Spleen (tissue), 11 donors: ENCODE results near the gene CD79A. TPM values are rescaled to one million over a fixed set of nuclear protein-coding genes. Genes with fewer than 3 reads are reported as not detected.
A peak's percentile ranks its signal among the peaks of the same experiment; 100 is the strongest.

Experiments
- DNase-seq: peaks from one replicate; pipeline ENCODE4 v3.0.0-alpha.2; 2020
- H3K27ac ChIP-seq, 8 donors: fragments of 200-600 bp; sonication (generic) in 7 of 8; 1 replicate in 4 of 8; 2 replicates in 4 of 8; pipeline versions ENCODE4 v1.5.0 to v1.8.0; 2016 to 2021; ENCODE audit warnings: inconsistent platforms in 4 of 8, mild to moderate bottlenecking in 4 of 8, moderate library complexity in 1 of 8
- H3K27me3 ChIP-seq, 7 donors: fragments of 200-600 bp; sonication (generic) in 6 of 7; replicated peaks in 1 of 7; 1 replicate in 4 of 7; 2 replicates in 3 of 7; pipeline versions ENCODE4 v1.5.0 to v1.8.0; 2016 to 2021; ENCODE audit warnings: inconsistent platforms in 3 of 7, mild to moderate bottlenecking in 1 of 7
- H3K36me3 ChIP-seq, 6 donors: fragments of 200-600 bp; sonication (generic) in 5 of 6; 1 replicate in 4 of 6; 2 replicates in 2 of 6; pipeline versions ENCODE4 v1.5.0 to v1.8.0; 2016 to 2021; ENCODE audit warnings: inconsistent platforms in 2 of 6
- H3K4me1 ChIP-seq, 6 donors: fragments of 200-600 bp; sonication (generic) in 5 of 6; 1 replicate in 3 of 6; 2 replicates in 3 of 6; pipeline versions ENCODE4 v1.5.0 to v1.8.0; 2016 to 2021; ENCODE audit warnings: inconsistent platforms in 3 of 6
- H3K4me3 ChIP-seq, 8 donors: fragments of 200-600 bp; sonication (generic) in 7 of 8; 1 replicate in 4 of 8; 2 replicates in 4 of 8; pipeline versions ENCODE4 v1.5.0 to v1.8.0; 2016 to 2021; ENCODE audit warnings: inconsistent platforms in 4 of 8, mild to moderate bottlenecking in 4 of 8, moderate library complexity in 2 of 8
- H3K9me3 ChIP-seq, 8 donors: fragments of 200-600 bp; sonication (generic) in 7 of 8; 1 replicate in 4 of 8; 2 replicates in 4 of 8; pipeline versions ENCODE4 v1.5.0 to v1.8.0; 2016 to 2021; ENCODE audit warnings: inconsistent platforms in 4 of 8
- POLR2A ChIP-seq, 3 donors: fragments of 450-650 bp; IDR thresholded peaks; one replicate each; pipeline ENCODE4 v1.5.1; 2017; ENCODE audit warnings: antibody characterized with exemption in 3 of 3, mild to moderate bottlenecking in 1 of 3
- POLR2AphosphoS5 ChIP-seq, 3 donors: sonication (generic); formaldehyde crosslinking; IDR thresholded peaks; one replicate each; pipeline ENCODE4 v1.5.1; 2017; ENCODE audit warnings: antibody characterized with exemption in 3 of 3
- WGBS, 5 donors: extraction: QIAGEN DNeasy Blood & Tissue Kit in 3 of 5; methylation state at CpG; one replicate each; pipeline versions ENCODE4 v1.1.5 to v1.1.7; 2013 to 2018; 5-methylcytosine and 5-hydroxymethylcytosine counted together
- intact Hi-C: fragments of 100-400 bp; cut with DNase I; formaldehyde crosslinking; loops from one replicate; pipeline ENCODE4 v1.15.0; 2023; ENCODE audit warnings: low total_unique reads
- polyA plus RNA-seq, 3 donors: library from polyadenylated mRNA; stranded (reverse); fragments of 200-250 nt; gene quantifications; one replicate each; pipeline ENCODE4 v1.2.1, GENCODE V29; 2013
- total RNA-seq, 7 donors: library from RNA; depleted of rRNA in 3 of 7; stranded (reverse); fragments of >200 nt in 3 of 7; fragmentation: NEBNext Ultra II Directional in 4 of 7; extraction: Animal tissue kit (Norgen Biotek cat#: 25700) in 4 of 7; gene quantifications; one replicate each; pipeline versions ENCODE4 v1.1.0 to v1.2.1, GENCODE V29; 2016 to 2021
- TF ChIP-seq, protein P1 (sequence below), 11 experiments: fragments of 200-600 bp in 7 of 11; fragments of 450-650 bp in 4 of 11; sonication (generic) in 4 of 11; IDR thresholded peaks in 8 of 11; conservative IDR thresholded peaks in 3 of 11; 1 replicate in 7 of 11; 2 replicates in 4 of 11; pipeline versions ENCODE4 v1.4.0 to v1.8.0; 2016 to 2021; ENCODE audit warnings: antibody characterized with exemption in 11 of 11, inconsistent platforms in 4 of 11, mild to moderate bottlenecking in 1 of 11
- donor health status: healthy with polysubstance abuse.
- donor health status: DM: no; HTN: no; CAD: no; lungs with moderate emphysema.
- donor health status: DM: no; HTN: no; CAD: no.
- donor health status: Bipolar disorder and iron deficiency.
- donor health status: healthy.
- donor health status: DM: no; HTN: no; CAD: no.
- donor health status: DM: yes; HTN: yes; CAD: no.

The CD79A gene
- total and polyA plus RNA-seq, 10 donors, result 222 to 1,033 (median 311) TPM

DNA sequence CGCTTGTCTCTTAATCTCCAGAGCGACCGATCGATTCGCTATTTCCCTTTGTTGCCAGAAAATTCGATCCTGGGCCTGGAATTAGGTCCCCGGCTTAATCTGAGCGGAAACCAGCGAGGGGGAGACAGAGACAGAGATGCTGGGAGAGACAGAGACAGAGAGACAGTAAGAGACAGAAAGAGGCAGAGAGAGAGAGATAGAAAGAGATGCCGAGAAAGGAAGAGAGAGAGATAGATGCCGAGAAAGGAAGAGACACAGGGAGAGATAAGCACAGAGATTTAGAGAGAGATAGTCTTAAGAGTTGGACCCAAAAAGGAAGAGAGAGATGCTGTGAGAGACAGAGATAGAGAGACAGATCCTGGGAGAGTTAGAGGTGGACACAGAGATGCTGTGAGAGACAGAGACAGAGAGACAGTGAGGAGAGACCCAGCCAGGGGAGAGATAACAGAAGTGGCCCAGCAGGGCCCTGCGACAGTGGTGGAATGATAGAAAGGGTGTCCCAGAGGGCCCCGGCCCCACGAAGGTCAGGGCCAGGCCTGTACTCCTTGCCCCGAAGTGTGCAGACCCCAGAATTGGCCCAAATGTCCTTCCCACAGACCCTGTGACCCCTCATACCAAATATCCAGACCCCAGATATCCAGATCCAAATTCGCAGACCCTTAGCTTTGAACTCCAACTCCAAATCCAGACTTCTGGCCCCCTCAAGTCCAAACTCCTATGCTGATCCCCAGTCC lies 49.9 kb downstream of the CD79A start:
- intact Hi-C loops, result no loop called here
- TF ChIP-seq POLR2A (IDR thresholded peaks at IDR 0.05) (no peak), POLR2AphosphoS5 (IDR thresholded peaks at IDR 0.05) (no peak)
- TF ChIP-seq, protein P1, sequence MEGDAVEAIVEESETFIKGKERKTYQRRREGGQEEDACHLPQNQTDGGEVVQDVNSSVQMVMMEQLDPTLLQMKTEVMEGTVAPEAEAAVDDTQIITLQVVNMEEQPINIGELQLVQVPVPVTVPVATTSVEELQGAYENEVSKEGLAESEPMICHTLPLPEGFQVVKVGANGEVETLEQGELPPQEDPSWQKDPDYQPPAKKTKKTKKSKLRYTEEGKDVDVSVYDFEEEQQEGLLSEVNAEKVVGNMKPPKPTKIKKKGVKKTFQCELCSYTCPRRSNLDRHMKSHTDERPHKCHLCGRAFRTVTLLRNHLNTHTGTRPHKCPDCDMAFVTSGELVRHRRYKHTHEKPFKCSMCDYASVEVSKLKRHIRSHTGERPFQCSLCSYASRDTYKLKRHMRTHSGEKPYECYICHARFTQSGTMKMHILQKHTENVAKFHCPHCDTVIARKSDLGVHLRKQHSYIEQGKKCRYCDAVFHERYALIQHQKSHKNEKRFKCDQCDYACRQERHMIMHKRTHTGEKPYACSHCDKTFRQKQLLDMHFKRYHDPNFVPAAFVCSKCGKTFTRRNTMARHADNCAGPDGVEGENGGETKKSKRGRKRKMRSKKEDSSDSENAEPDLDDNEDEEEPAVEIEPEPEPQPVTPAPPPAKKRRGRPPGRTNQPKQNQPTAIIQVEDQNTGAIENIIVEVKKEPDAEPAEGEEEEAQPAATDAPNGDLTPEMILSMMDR (IDR thresholded peaks at IDR 0.05 in 8 of 11, conservative IDR thresholded peaks at IDR 0.05 in 3 of 11), result no peak
- WGBS, 5 donors, result 53 to 65% (median 60%) methylated on average over 16 of the region's 16 CpGs
- H3K36me3 ChIP-seq, result no peaks in the 10 kb centered on the region
- H3K27ac ChIP-seq, result no peak overlapping the region
- H3K4me1 ChIP-seq, result peaks cover 10 to 76% (median 30%) of the 10 kb centered on the region in 6 donors
- no peak overlapping the region for H3K4me3 ChIP-seq
- no peaks in the 10 kb centered on the region for H3K9me3 ChIP-seq
- no peak for DNase-seq
- H3K27me3 ChIP-seq, result peaks cover 0 to 98% (median 76%) of the 10 kb centered on the region in 7 donors

DNA sequence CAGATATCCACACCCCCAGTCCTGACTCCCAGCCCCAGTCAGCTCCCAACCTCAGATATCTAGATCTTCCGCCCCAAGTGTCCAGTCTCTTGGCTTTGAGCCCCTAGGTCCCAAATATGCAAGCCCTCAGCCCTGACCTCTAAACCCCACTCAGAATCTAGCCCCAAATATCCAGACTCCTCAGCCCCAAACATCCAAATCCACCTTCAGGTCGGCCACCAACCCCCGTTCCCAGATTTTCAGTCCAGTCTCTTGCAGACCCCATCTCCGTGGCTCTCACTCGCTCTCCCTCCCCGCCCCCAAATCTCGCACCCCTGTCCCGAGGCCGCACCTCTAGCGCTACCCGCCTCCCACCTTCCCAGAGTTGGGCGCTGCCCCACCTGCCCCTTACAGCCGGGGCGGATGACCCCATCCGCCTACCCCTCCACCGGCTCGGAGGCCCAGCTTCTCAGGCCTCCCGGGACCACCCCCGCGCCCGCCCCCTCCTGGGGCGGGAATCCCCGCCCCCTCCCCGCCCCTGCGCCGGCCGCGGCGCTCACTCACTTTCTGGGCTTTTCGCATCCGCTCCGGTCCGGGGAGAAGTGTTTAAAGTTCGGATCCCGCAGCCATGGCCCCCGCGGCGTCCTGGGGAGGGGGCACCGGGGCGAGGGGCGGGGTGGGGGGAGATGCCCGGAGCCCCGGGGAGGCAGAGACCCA lies 50.6 kb downstream of the CD79A start:
- Histone ChIP-seq H3K4me1 (peaks cover 10 to 69% (median 30%) of the 10 kb centered on the region in 6 donors), H3K27ac (peak overlapping the region in 6 of 8 donors; percentile 47 to 84 (median 70)), H3K4me3 (peak overlapping the region; percentile 35 to 82 (median 50)), H3K27me3 (peaks cover 0 to 97% (median 69%) of the 10 kb centered on the region in 7 donors), H3K9me3 (no peaks in the 10 kb centered on the region), H3K36me3 (no peaks in the 10 kb centered on the region)
- WGBS, 5 donors, result 6 to 13% (median 7%) methylated on average over 21 to 43 of the region's 43 CpGs
- intact Hi-C loops, result no loop called here
- TF ChIP-seq POLR2AphosphoS5 (IDR thresholded peaks at IDR 0.05), result peak in 1 of 3 donors; percentile 15
- TF ChIP-seq, protein P1 (IDR thresholded peaks at IDR 0.05 in 8 of 11, conservative IDR thresholded peaks at IDR 0.05 in 3 of 11), result no peak
- DNase-seq, result peak; percentile 85

DNA sequence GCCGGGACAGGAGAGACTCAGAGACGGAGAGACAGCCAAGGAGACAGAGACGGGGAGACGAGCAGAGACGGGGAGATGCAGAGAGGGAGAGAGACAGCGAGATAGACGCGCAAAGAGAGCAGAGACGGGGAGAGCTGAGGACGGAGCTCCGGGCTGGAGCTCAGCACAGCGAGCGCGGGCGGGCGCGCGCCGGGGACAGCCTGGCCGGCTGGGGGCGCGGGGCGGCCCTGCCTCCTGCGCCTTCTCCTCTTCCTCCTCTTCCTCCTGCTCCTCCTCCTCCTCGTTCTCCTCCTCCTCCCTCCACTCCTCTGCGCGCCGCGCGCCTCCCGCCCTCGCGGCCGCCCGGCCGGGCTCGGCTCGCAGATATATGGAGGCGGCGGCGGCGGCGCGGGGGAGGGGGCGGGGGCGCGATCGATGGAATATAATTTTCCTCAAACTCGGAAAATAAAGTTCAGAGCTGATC lies 51.2 kb downstream of the CD79A start, which contains the start of gene ERFL:
Gene ERFL, minus strand, starts transcription at position 229 of the 463 bp plus-strand sequence. CDS start 15,530 bp downstream, outside the sequence.
- no peaks in the 10 kb centered on the region for H3K9me3 ChIP-seq
- peaks cover 0 to 97% (median 63%) of the 10 kb centered on the region in 7 donors for H3K27me3 ChIP-seq
- H3K4me3 ChIP-seq, result peak within 1 kb of the TSS; percentile 35 to 82 (median 50)
- peak; percentile 81 for DNase-seq
- H3K27ac ChIP-seq, result peak within 1 kb of the TSS in 7 of 8 donors; percentile 42 to 84 (median 65)
- no peaks in the 10 kb centered on the region for H3K36me3 ChIP-seq
- no peak for TF ChIP-seq POLR2A (IDR thresholded peaks at IDR 0.05)
- TF ChIP-seq POLR2AphosphoS5 (IDR thresholded peaks at IDR 0.05), result peak in 1 of 3 donors; percentile 3
- intact Hi-C loops, result no loop called here
- 0 to 1% (median 0%) methylated on average over 12 to 49 of the region's 49 CpGs for WGBS, 5 donors
- H3K4me1 ChIP-seq, result peaks cover 10 to 69% (median 30%) of the 10 kb centered on the region in 6 donors

DNA sequence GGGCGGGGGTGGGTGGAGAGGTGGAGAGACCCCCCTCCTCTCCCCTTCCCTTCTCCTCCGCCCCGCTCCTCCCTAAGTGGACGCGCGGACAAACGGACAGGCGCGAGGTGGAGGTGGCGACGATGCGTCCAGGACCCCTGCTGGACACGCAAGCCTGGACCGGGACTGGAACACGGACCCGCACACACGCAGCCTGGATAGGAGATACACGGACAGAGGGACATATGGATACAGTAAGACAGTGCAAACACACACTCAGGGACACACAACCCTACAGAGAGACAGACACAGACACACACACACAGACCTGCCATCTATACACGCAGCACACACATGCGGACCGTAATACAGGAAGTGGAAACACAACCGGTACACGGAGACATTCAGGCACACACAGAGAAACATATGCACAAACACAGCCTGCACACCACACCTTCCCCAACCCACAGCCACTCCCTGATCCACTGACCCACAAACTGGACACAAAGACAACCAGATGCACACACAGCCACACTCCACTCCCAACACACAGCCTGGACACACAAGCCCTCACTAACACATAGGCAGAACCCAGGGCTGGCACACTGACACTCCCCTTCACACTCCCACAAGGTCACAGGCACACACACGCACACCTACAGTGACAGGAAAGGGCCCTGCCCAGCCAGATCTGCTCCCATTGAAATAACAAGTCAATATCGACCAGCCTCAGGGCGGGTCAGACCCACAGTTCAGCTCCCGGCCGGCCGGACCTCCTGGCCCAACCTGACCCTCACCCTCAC lies 51.9 kb downstream of the CD79A start:
- H3K9me3 ChIP-seq, result no peaks in the 10 kb centered on the region
- TF ChIP-seq POLR2AphosphoS5 (IDR thresholded peaks at IDR 0.05), result peak in 2 of 3 donors; percentile 43 to 60
- TF ChIP-seq POLR2A (IDR thresholded peaks at IDR 0.05), result no peak
- TF ChIP-seq, protein P1 (IDR thresholded peaks at IDR 0.05 in 8 of 11, conservative IDR thresholded peaks at IDR 0.05 in 3 of 11), result no peak
- WGBS, 5 donors, result 4 to 7% (median 5%) methylated on average over 26 to 29 of the region's 29 CpGs
- peak overlapping the region; percentile 35 to 82 (median 50) for H3K4me3 ChIP-seq
- H3K36me3 ChIP-seq, result no peaks in the 10 kb centered on the region
- peak; percentile 77 for DNase-seq
- peak overlapping the region in 6 of 8 donors; percentile 42 to 84 (median 68) for H3K27ac ChIP-seq
- peaks cover 0 to 99% (median 62%) of the 10 kb centered on the region in 7 donors for H3K27me3 ChIP-seq
- intact Hi-C loops, result no loop called here
- H3K4me1 ChIP-seq, result peaks cover 10 to 73% (median 30%) of the 10 kb centered on the region in 6 donors
